K562 (cell line): Measurements from ENCODE around the gene GNA15. TPM values are rescaled to one million over a fixed set of nuclear protein-coding genes. Genes with fewer than 3 reads are reported as not detected.
A peak's percentile ranks its signal among the peaks of the same experiment; 100 is the strongest.

Experiments
- EGR1 ChIP-seq: fragments of 450-650 bp; conservative IDR thresholded peaks from 2 replicates; pipeline ENCODE4 v1.6.1; 2017; ENCODE audit warnings: mild to moderate bottlenecking
- FOXK1 ChIP-seq: sonication (generic); formaldehyde crosslinking; IDR thresholded peaks from 2 replicates; pipeline ENCODE4 v1.8.0; 2022; ENCODE audit warnings: missing genetic modification reagents, mild to moderate bottlenecking, borderline replicate concordance
- FOXK2 ChIP-seq, 2 experiments: fragments of 450-650 bp; IDR thresholded peaks in 1 of 2; conservative IDR thresholded peaks in 1 of 2; 2 replicates each; pipeline ENCODE4 v1.6.1; 2016; ENCODE audit warnings: low read depth in 2 of 2, mild to moderate bottlenecking in 1 of 2
- HES1 ChIP-seq: fragments of 450-650 bp; IDR thresholded peaks from 2 replicates; pipeline ENCODE4 v1.6.1; 2016; ENCODE audit warnings: low read depth, mild to moderate bottlenecking, moderate library complexity
- KAT7 ChIP-seq: sonication (generic); formaldehyde crosslinking; IDR thresholded peaks from 2 replicates; pipeline ENCODE4 v1.8.0; 2022; ENCODE audit warnings: missing genetic modification reagents, mild to moderate bottlenecking, borderline replicate concordance
- KDM5B ChIP-seq: fragments of 200-600 bp; sonication (generic); IDR thresholded peaks from 2 replicates; pipeline ENCODE4 v1.6.1; 2012; ENCODE audit warnings: low read depth, mild to moderate bottlenecking, moderate library complexity, low read length, control low read depth, inconsistent platforms; ENCODE audit not compliant: insufficient replicate concordance
- MAFK ChIP-seq: IDR thresholded peaks from 2 replicates; pipeline ENCODE4 v1.6.1; 2011; ENCODE audit warnings: low read length, improper control_type of control experiment
- NONO ChIP-seq, 2 experiments: fragments of 200-400 bp in 1 of 2; fragments of 450-650 bp in 1 of 2; formaldehyde crosslinking in 1 of 2; IDR thresholded peaks; 2 replicates each; pipeline ENCODE4 v1.6.1; 2017; ENCODE audit warnings: low read depth in 2 of 2, mild to moderate bottlenecking in 2 of 2, moderate library complexity in 2 of 2, low read length in 1 of 2
- NRF1 ChIP-seq, 2 experiments: fragments of 450-650 bp; IDR thresholded peaks in 1 of 2; conservative IDR thresholded peaks in 1 of 2; 2 replicates each; pipeline ENCODE4 v1.6.1; 2014; ENCODE audit warnings: mild to moderate bottlenecking in 2 of 2
- PRPF4 ChIP-seq: fragments of 200-400 bp; formaldehyde crosslinking; IDR thresholded peaks from one replicate; pipeline ENCODE4 v1.6.1; 2017; ENCODE audit warnings: low read length, low read depth, mild to moderate bottlenecking; ENCODE audit not compliant: insufficient read depth, poor library complexity, severe bottlenecking
- PTBP1 ChIP-seq: fragments of 200-400 bp; formaldehyde crosslinking; IDR thresholded peaks from 2 replicates; pipeline ENCODE4 v1.6.1; 2017; ENCODE audit warnings: low read depth, low read length
- PURB ChIP-seq: sonication (generic); formaldehyde crosslinking; IDR thresholded peaks from 2 replicates; pipeline ENCODE4 v1.9.0; 2021; ENCODE audit warnings: low read depth, mild to moderate bottlenecking, missing genetic modification reagents
- RBM15 ChIP-seq: fragments of 200-400 bp; formaldehyde crosslinking; IDR thresholded peaks from 2 replicates; pipeline ENCODE4 v1.6.1; 2018; ENCODE audit warnings: mild to moderate bottlenecking, low read length, moderate library complexity; ENCODE audit not compliant: insufficient read depth
- SAFB2 ChIP-seq: fragments of 200-400 bp; formaldehyde crosslinking; IDR thresholded peaks from 2 replicates; pipeline ENCODE4 v1.6.1; 2018; ENCODE audit warnings: borderline replicate concordance, low read length, low read depth, moderate library complexity; ENCODE audit not compliant: severe bottlenecking
- ZBTB8A ChIP-seq: fragments of 450-650 bp; IDR thresholded peaks from 2 replicates; pipeline ENCODE4 v1.6.1; 2018; ENCODE audit warnings: mild to moderate bottlenecking, moderate library complexity; ENCODE audit not compliant: partially characterized antibody
- ZNF121 ChIP-seq: sonication (generic); formaldehyde crosslinking; conservative IDR thresholded peaks from 2 replicates; pipeline ENCODE4 v1.8.0; 2022; ENCODE audit warnings: missing genetic modification reagents
- ZNF512 ChIP-seq: IDR thresholded peaks from 2 replicates; pipeline ENCODE4 v1.6.1; 2016; ENCODE audit warnings: missing genetic modification characterization, missing compliant biosample characterization
- ZNF57 ChIP-seq: fragments of 450-650 bp; formaldehyde crosslinking; IDR thresholded peaks from 2 replicates; pipeline ENCODE4 v1.4.0; 2020; ENCODE audit warnings: mild to moderate bottlenecking, moderate library complexity
- ZNF778 ChIP-seq: fragments of 450-650 bp; formaldehyde crosslinking; IDR thresholded peaks from 2 replicates; pipeline ENCODE4 v1.4.0; 2020; ENCODE audit warnings: mild to moderate bottlenecking, moderate library complexity
- ZNF780A ChIP-seq: fragments of 250-450 bp; sonication (Bioruptor Pico); IDR thresholded peaks from 2 replicates; pipeline ENCODE4 v1.5.0; 2021; ENCODE audit warnings: mild to moderate bottlenecking
- polyA plus RNA-seq, 8 experiments: library from polyadenylated mRNA; depleted of rRNA in 4 of 8; stranded (reverse) in 5 of 8; unstranded in 3 of 8; fragments of >200 nt; fragmentation: Nextera tagmentation in 2 of 8; fragmentation: Illumina TruSeq in 1 of 8; extraction: Ambion mirVana in 2 of 8; extraction: Trizol in 1 of 8; gene quantifications; 2 replicates each; pipeline versions ENCODE4 v1.2.1 to v1.2.3, GENCODE V29; 2011 to 2014; ENCODE audit warnings: inconsistent platforms in 1 of 8, missing spikeins in 1 of 8
- total RNA-seq, 7 experiments: library from RNA; depleted of rRNA in 6 of 7; stranded (reverse); fragments of >200 nt in 6 of 7; fragmentation: Illumina TruSeq in 2 of 7; extraction: Trizol in 2 of 7; gene quantifications; 2 replicates each; pipeline versions ENCODE4 v1.2.1 to v1.2.3, GENCODE V29; 2011 to 2021; ENCODE audit warnings: low replicate concordance in 1 of 7
- TF ChIP-seq, protein P1 (sequence below): sonication (generic); formaldehyde crosslinking; IDR thresholded peaks from 2 replicates; pipeline ENCODE4 v1.8.1; 2023; ENCODE audit warnings: mild to moderate bottlenecking, missing genetic modification reagents

GNA15 gene
- total and polyA plus RNA-seq, 9 of the 15 experiments (the other 6 are each of a cell fraction or from before 2014, with no cell fraction given): 0.03 to 0.24 (median 0.11) TPM; not detected in 1

- TF ChIP-seq FOXK2 (conservative IDR thresholded peaks at IDR 0.05 in 1 of 2, IDR thresholded peaks at IDR 0.05 in 1 of 2; ENCODE audit: low read depth in 2 of 2): peak in 1 of 2 experiments; percentile 25; a peak in 1 of 4 replicates
- TF ChIP-seq PTBP1: peak; percentile 93
- no peak for TF ChIP-seq ZBTB8A
- peak; percentile 83 for TF ChIP-seq KDM5B
- TF ChIP-seq KAT7: no peak
- no peak for TF ChIP-seq RBM15
- no peak for TF ChIP-seq ZNF778 (CRISPR knock-in tag)
- no peak; the same call in 1 of the 2 replicates for TF ChIP-seq ZNF57 (CRISPR knock-in tag)
- TF ChIP-seq, protein P1, sequence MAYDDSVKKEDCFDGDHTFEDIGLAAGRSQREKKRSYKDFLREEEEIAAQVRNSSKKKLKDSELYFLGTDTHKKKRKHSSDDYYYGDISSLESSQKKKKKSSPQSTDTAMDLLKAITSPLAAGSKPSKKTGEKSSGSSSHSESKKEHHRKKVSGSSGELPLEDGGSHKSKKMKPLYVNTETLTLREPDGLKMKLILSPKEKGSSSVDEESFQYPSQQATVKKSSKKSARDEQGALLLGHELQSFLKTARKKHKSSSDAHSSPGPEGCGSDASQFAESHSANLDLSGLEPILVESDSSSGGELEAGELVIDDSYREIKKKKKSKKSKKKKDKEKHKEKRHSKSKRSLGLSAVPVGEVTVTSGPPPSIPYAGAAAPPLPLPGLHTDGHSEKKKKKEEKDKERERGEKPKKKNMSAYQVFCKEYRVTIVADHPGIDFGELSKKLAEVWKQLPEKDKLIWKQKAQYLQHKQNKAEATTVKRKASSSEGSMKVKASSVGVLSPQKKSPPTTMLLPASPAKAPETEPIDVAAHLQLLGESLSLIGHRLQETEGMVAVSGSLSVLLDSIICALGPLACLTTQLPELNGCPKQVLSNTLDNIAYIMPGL (CRISPR knock-in tag): no peak
- no peak for TF ChIP-seq MAFK
- TF ChIP-seq PRPF4: no peak
- TF ChIP-seq NRF1 (conservative IDR thresholded peaks at IDR 0.05 in 1 of 2, IDR thresholded peaks at IDR 0.05 in 1 of 2): peak; percentile 75 to 79
- TF ChIP-seq EGR1: peak; percentile 83
- peak; percentile 58 for TF ChIP-seq HES1
- TF ChIP-seq ZNF121 (CRISPR knock-in tag): peak; percentile 59
- TF ChIP-seq NONO (IDR thresholded peaks at IDR 0.05; ENCODE audit: low read depth in 2 of 2, low read length in 1 of 2): no peak
- no peak for TF ChIP-seq ZNF780A
- no peak for TF ChIP-seq ZNF512
- TF ChIP-seq FOXK1 (CRISPR knock-in tag): peak; percentile 52; the same call in 1 of the 2 replicates
- TF ChIP-seq SAFB2: no peak
- no peak for TF ChIP-seq PURB
Measured at GRCh38 chr19:3154957-3155736, 19.3 kb downstream of the GNA15 start (continued).
